Fibroblast of lung (primary cell): Measurements from ENCODE around the gene IRF4. TPM values are rescaled to one million over a fixed set of nuclear protein-coding genes. Genes with fewer than 3 reads are reported as not detected.

Source experiments
- DNase-seq, 2 donors: peaks; one replicate each; pipeline versions ENCODE4 v3.0.0 to v3.0.0-alpha.2; 2010; ENCODE audit warnings: low read depth in 2 of 2
- H2AFZ ChIP-seq: 2 replicates; pipeline ENCODE4 v1.5.1; 2012; ENCODE audit warnings: low read length, control low read depth, inconsistent platforms
- H3K27ac ChIP-seq: 2 replicates; pipeline ENCODE4 v1.5.1; 2011; ENCODE audit warnings: low read length, control low read depth; ENCODE audit not compliant: insufficient read depth
- H3K27me3 ChIP-seq: 2 replicates; pipeline ENCODE4 v1.5.1; 2011; ENCODE audit warnings: mild to moderate bottlenecking, low read length; ENCODE audit not compliant: control insufficient read depth, insufficient read depth
- H3K36me3 ChIP-seq: 2 replicates; pipeline ENCODE4 v1.5.1; 2011; ENCODE audit warnings: low read length; ENCODE audit not compliant: control insufficient read depth, insufficient read depth
- H3K4me1 ChIP-seq: 2 replicates; pipeline ENCODE4 v1.5.1; 2011; ENCODE audit warnings: low read length; ENCODE audit not compliant: control insufficient read depth, insufficient read depth; ENCODE audit errors: extremely low read depth
- H3K4me2 ChIP-seq: 2 replicates; pipeline ENCODE4 v1.5.1; 2011; ENCODE audit warnings: low read length, control low read depth; ENCODE audit not compliant: insufficient read depth; ENCODE audit errors: extremely low read depth
- H3K4me3 ChIP-seq, 4 experiments: fragments of 200-600 bp in 1 of 4; sonication (generic) in 1 of 4; replicated peaks in 1 of 4; 2 replicates each; pipeline ENCODE4 v1.5.1; 2011 to 2016; ENCODE audit warnings: low read length in 4 of 4, low read depth in 3 of 4, mild to moderate bottlenecking in 3 of 4, control low read depth in 2 of 4, inconsistent platforms in 1 of 4, mixed read lengths in 1 of 4; ENCODE audit not compliant: insufficient read depth in 1 of 4; ENCODE audit errors: control extremely low read depth in 1 of 4
- H3K79me2 ChIP-seq: 2 replicates; pipeline ENCODE4 v1.5.1; 2012; ENCODE audit warnings: mild to moderate bottlenecking, low read length, inconsistent platforms; ENCODE audit not compliant: control insufficient read depth, insufficient read depth
- H3K9ac ChIP-seq: 2 replicates; pipeline ENCODE4 v1.5.1; 2011; ENCODE audit warnings: mild to moderate bottlenecking, low read length, control low read depth; ENCODE audit not compliant: insufficient read depth
- H3K9me3 ChIP-seq: 2 replicates; pipeline ENCODE4 v1.5.1; 2012; ENCODE audit warnings: low read depth, low read length; ENCODE audit not compliant: control insufficient read depth, insufficient read depth
- H4K20me1 ChIP-seq: 2 replicates; pipeline ENCODE4 v1.5.1; 2011; ENCODE audit warnings: low read length; ENCODE audit not compliant: control insufficient read depth, insufficient read depth; ENCODE audit errors: extremely low read depth
- CTCF ChIP-seq, 2 donors: IDR thresholded peaks in 1 of 2; conservative IDR thresholded peaks in 1 of 2; 1 replicate in 1 of 2; 2 replicates in 1 of 2; pipeline ENCODE4 v1.5.1; 2011 to 2012; ENCODE audit warnings: low read length in 2 of 2, control low read depth in 1 of 2, inconsistent platforms in 1 of 2, low read depth in 1 of 2, mild to moderate bottlenecking in 1 of 2
- EZH2 ChIP-seq: IDR thresholded peaks from 2 replicates; pipeline ENCODE4 v1.5.1; 2012; ENCODE audit warnings: low read length, control low read depth, mild to moderate bottlenecking; ENCODE audit errors: missing control alignments
- polyA plus RNA-seq, 2 donors: library from polyadenylated mRNA; depleted of rRNA in 1 of 2; stranded (reverse) in 1 of 2; unstranded in 1 of 2; fragments of >200 nt; gene quantifications; 2 replicates each; pipeline ENCODE4 v1.2.1, GENCODE V29; 2011 to 2012; ENCODE audit warnings: missing spikeins in 1 of 2
- total RNA-seq: library from RNA; depleted of rRNA; stranded (reverse); fragments of >200 nt; gene quantifications from 2 replicates; pipeline ENCODE4 v1.2.1, GENCODE V29; 2014

The IRF4 gene
- total and polyA plus RNA-seq, 2 donors (not counting 1 experiment from before 2014, with no cell fraction given): under 0.01 to 0.01 TPM

- H3K4me2 ChIP-seq: no peak overlapping the region
- H3K9me3 ChIP-seq: no peaks in the 10 kb centered on the region
- H3K79me2 ChIP-seq: no peaks in the 10 kb centered on the region
- TF ChIP-seq CTCF (conservative IDR thresholded peaks at IDR 0.05 in 1 of 2, IDR thresholded peaks at IDR 0.05 in 1 of 2; ENCODE audit: low read depth in 1 of 2, low read length in 2 of 2) (no peak), EZH2 (no peak)
- no peaks in the 10 kb centered on the region for H4K20me1 ChIP-seq
- no peak for DNase-seq
- H3K27ac ChIP-seq: no peak overlapping the region
- H3K36me3 ChIP-seq: no peaks in the 10 kb centered on the region
- H3K4me1 ChIP-seq: no peaks in the 10 kb centered on the region
- no peak overlapping the region for H2AFZ ChIP-seq
- no peak overlapping the region for H3K4me3 ChIP-seq
- no peak overlapping the region for H3K9ac ChIP-seq
- H3K27me3 ChIP-seq: no peaks in the 10 kb centered on the region
These were observed 48.2 kb upstream of the IRF4 start for GRCh38 chr6:343226-343935.

- H3K36me3 ChIP-seq: no peaks in the 10 kb centered on the region
- no peak overlapping the region for H3K9ac ChIP-seq
- no peaks in the 10 kb centered on the region for H3K9me3 ChIP-seq
- no peak overlapping the region for H3K4me2 ChIP-seq
- H3K79me2 ChIP-seq: no peaks in the 10 kb centered on the region
- no peak overlapping the region for H3K4me3 ChIP-seq
- H3K4me1 ChIP-seq: no peaks in the 10 kb centered on the region
- H4K20me1 ChIP-seq: no peaks in the 10 kb centered on the region
- no peak overlapping the region for H3K27ac ChIP-seq
- peak in 1 of 2 donors; percentile 71 for DNase-seq
- H2AFZ ChIP-seq: no peak overlapping the region
- no peak for TF ChIP-seq EZH2
- no peak for TF ChIP-seq CTCF (conservative IDR thresholded peaks at IDR 0.05 in 1 of 2, IDR thresholded peaks at IDR 0.05 in 1 of 2; ENCODE audit: low read depth in 1 of 2, low read length in 2 of 2)
- H3K27me3 ChIP-seq: no peaks in the 10 kb centered on the region
These were observed 47.4 kb upstream of the IRF4 start for GRCh38 chr6:343960-344815.

- no peak overlapping the region for H3K4me3 ChIP-seq
- no peaks in the 10 kb centered on the region for H4K20me1 ChIP-seq
- no peak overlapping the region for H3K9ac ChIP-seq
- H3K79me2 ChIP-seq: no peaks in the 10 kb centered on the region
- TF ChIP-seq CTCF (conservative IDR thresholded peaks at IDR 0.05 in 1 of 2, IDR thresholded peaks at IDR 0.05 in 1 of 2; ENCODE audit: low read depth in 1 of 2, low read length in 2 of 2) (no peak), EZH2 (no peak)
- peak in 1 of 2 donors; percentile 92 for DNase-seq
- H2AFZ ChIP-seq: no peak overlapping the region
- no peaks in the 10 kb centered on the region for H3K9me3 ChIP-seq
- no peaks in the 10 kb centered on the region for H3K36me3 ChIP-seq
- H3K4me2 ChIP-seq: no peak overlapping the region
- no peaks in the 10 kb centered on the region for H3K4me1 ChIP-seq
- no peak overlapping the region for H3K27ac ChIP-seq
- no peaks in the 10 kb centered on the region for H3K27me3 ChIP-seq
These were observed 46.7 kb upstream of the IRF4 start for GRCh38 chr6:344816-345340.
